PC-9 (cell line): ENCODE measurements around the gene MRGPRX2. TPM values are rescaled to one million over a fixed set of nuclear protein-coding genes. Genes with fewer than 3 reads are reported as not detected.

ENCODE experiments used
- BruUV-seq: library from RNA; stranded (reverse); fragments of 400-500 nt; replicated peaks from 2 replicates; lab custom pipeline; 2021; lab: Mats Ljungman, UMichigan
- CTCF ChIA-PET: fragments of 300-600 bp; sonication (Branson Sonifier 250); formaldehyde crosslinking; loops from one replicate; lab custom pipeline; 2022; ENCODE audit warnings: antibody characterized with exemption; lab: Charles Lee
- POLR2A ChIA-PET: fragments of 300-600 bp; sonication (Branson Sonifier 250); formaldehyde crosslinking; loops from one replicate; lab custom pipeline; 2022; ENCODE audit warnings: antibody characterized with exemption; ENCODE audit not compliant: unreplicated experiment; lab: Charles Lee
- DNase-seq, 2 experiments: peaks; one replicate each; pipeline versions ENCODE4 v3.0.0 to v3.0.0-alpha.2; 2015 to 2022; ENCODE audit warnings: mixed read lengths in 1 of 2
- H2AFZ ChIP-seq: fragments of 200-600 bp; sonication (generic); 2 replicates; pipeline ENCODE4 v1.8.1; 2017; ENCODE audit warnings: antibody characterized with exemption
- H3F3A ChIP-seq: fragments of 200-600 bp; sonication (generic); 2 replicates; pipeline ENCODE4 v1.8.1; 2017; ENCODE audit warnings: antibody characterized with exemption, mild to moderate bottlenecking, low read depth; ENCODE audit not compliant: insufficient read depth
- H3K27ac ChIP-seq: fragments of 200-600 bp; sonication (generic); 2 replicates; pipeline ENCODE4 v1.6.1; 2016; ENCODE audit warnings: mixed run types
- H3K27me3 ChIP-seq: fragments of 200-600 bp; sonication (generic); 2 replicates; pipeline ENCODE4 v1.6.1; 2016; ENCODE audit warnings: low read depth, mixed run types; ENCODE audit not compliant: insufficient read depth
- H3K36me3 ChIP-seq: fragments of 200-600 bp; sonication (generic); 2 replicates; pipeline ENCODE4 v1.6.1; 2016; ENCODE audit warnings: low read depth, mixed run types
- H3K4me1 ChIP-seq: fragments of 200-600 bp; sonication (generic); replicated peaks from 2 replicates; pipeline ENCODE4 v1.6.1; 2016; ENCODE audit warnings: mixed run types; ENCODE audit not compliant: insufficient read depth
- H3K4me2 ChIP-seq: fragments of 200-600 bp; sonication (generic); 2 replicates; pipeline ENCODE4 v1.6.1; 2017; ENCODE audit warnings: mixed run types
- H3K4me3 ChIP-seq: fragments of 200-600 bp; sonication (generic); 2 replicates; pipeline ENCODE4 v1.6.1; 2016; ENCODE audit warnings: mixed run types
- H3K79me2 ChIP-seq: fragments of 200-600 bp; sonication (generic); 2 replicates; pipeline ENCODE4 v1.6.1; 2017; ENCODE audit warnings: low read depth, mixed run types
- H3K9me2 ChIP-seq: fragments of 200-600 bp; sonication (generic); 2 replicates; pipeline ENCODE4 v1.8.1; 2017; ENCODE audit warnings: mild to moderate bottlenecking; ENCODE audit not compliant: insufficient read depth
- H3K9me3 ChIP-seq: fragments of 200-600 bp; sonication (generic); 2 replicates; pipeline ENCODE4 v1.8.1; 2016; ENCODE audit warnings: low read depth; ENCODE audit not compliant: insufficient read depth
- H4K20me1 ChIP-seq: fragments of 200-600 bp; sonication (generic); 2 replicates; pipeline ENCODE4 v1.8.1; 2017; ENCODE audit not compliant: insufficient read depth
- EZH2 ChIP-seq: fragments of 200-600 bp; sonication (generic); IDR thresholded peaks from 2 replicates; pipeline ENCODE4 v1.8.0; 2017; ENCODE audit warnings: antibody characterized with exemption, low read depth
- intact Hi-C: fragments of 100-400 bp; cut with micrococcal nuclease; formaldehyde crosslinking; loops from one replicate; pipeline ENCODE4 v1.10.0; 2022; ENCODE audit not compliant: unreplicated experiment
- total RNA-seq: library from RNA; stranded (reverse); gene quantifications from 2 replicates; pipeline ENCODE4 v1.2.3, GENCODE V29; 2021
- TF ChIP-seq, protein P1 (sequence below): fragments of 200-600 bp; sonication (generic); conservative IDR thresholded peaks from 2 replicates; pipeline ENCODE4 v1.6.1; 2017; ENCODE audit warnings: mixed run types, antibody characterized with exemption, mild to moderate bottlenecking, moderate library complexity

The MRGPRX2 gene
- total RNA-seq, 1 experiment from 2014 or later: not detected

DNA sequence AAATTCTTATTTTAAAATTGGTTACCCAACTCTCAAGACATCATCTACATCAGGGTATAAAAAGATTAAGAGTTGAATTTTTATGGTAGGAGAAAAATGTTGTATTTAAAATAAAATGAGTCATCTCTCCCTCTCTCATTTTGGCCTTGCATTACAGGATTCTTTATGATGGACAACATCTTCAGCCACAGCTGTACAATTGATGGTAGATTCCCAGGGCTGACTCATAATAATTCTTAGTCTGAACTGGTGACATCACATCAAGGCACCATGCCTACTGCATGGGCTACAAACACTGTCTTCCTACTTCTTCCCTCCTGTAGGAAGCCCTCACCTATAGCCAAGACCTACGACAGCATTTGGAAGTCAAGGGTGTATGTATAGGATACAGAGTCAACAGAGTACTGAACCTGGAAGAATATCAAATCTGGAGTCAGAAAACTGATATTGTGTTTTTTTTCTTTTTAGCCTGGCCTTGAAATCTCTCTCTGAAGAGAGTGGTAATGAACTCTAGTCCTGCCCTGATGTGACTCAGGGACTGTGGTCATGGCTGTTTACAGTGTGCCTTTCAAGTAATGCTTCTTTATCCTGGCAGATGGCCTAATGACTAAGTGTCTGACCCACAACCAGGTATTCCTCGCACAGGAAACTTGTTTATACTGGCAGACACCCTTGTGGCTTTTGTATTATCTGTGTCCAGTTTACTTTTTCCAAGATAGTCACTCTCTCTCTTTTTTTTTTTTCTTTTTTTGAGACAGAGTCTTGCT, 32.5 kb downstream of the MRGPRX2 start:
- CTCF ChIA-PET: no interaction called here
- peak overlapping the region; percentile 71 for H3K27ac ChIP-seq

DNA sequence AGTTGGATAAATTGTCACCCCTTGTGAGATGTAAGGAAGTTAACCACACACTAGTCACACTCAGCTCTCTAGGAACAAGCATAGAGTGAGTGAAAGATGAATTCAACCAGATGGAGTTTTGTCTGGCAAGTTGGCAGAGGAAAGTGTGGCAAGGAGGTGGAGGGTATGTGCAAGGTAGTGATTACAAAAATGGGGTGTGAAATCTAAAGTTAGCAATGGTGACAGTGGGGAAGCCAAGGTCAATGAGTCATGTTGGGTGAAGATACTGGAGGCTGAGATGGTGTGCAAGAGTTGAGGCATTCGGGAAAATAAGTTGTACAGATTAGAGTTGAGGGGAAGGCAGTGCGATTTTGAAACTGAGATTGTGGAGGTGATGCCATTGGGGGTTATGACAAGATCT, 33.7 kb downstream of the MRGPRX2 start:
- BruUV-seq: no TSS peak

More for the DNA sequence above, 32.5 kb downstream of the MRGPRX2 start:
- no peaks in the 10 kb centered on the region for H3K9me3 ChIP-seq
- peaks cover 20% of the 10 kb centered on the region for H3K4me1 ChIP-seq
- H2AFZ ChIP-seq: no peak overlapping the region
- peaks cover 22% of the 10 kb centered on the region for H3F3A ChIP-seq
- H3K9me2 ChIP-seq: no peaks in the 10 kb centered on the region
- H3K4me2 ChIP-seq: peak overlapping the region; percentile 21
- H3K79me2 ChIP-seq: no peaks in the 10 kb centered on the region
- no peaks in the 10 kb centered on the region for H3K36me3 ChIP-seq
- H4K20me1 ChIP-seq: no peaks in the 10 kb centered on the region
- DNase-seq: peak; percentile 60 to 94
- no TSS peak for BruUV-seq
- no peak overlapping the region for H3K4me3 ChIP-seq
- TF ChIP-seq, protein P1, sequence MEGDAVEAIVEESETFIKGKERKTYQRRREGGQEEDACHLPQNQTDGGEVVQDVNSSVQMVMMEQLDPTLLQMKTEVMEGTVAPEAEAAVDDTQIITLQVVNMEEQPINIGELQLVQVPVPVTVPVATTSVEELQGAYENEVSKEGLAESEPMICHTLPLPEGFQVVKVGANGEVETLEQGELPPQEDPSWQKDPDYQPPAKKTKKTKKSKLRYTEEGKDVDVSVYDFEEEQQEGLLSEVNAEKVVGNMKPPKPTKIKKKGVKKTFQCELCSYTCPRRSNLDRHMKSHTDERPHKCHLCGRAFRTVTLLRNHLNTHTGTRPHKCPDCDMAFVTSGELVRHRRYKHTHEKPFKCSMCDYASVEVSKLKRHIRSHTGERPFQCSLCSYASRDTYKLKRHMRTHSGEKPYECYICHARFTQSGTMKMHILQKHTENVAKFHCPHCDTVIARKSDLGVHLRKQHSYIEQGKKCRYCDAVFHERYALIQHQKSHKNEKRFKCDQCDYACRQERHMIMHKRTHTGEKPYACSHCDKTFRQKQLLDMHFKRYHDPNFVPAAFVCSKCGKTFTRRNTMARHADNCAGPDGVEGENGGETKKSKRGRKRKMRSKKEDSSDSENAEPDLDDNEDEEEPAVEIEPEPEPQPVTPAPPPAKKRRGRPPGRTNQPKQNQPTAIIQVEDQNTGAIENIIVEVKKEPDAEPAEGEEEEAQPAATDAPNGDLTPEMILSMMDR: no peak
- TF ChIP-seq EZH2: no peak
- POLR2A ChIA-PET: interaction anchor here (0.5 kb wide), 1 partner anchor 330 kb away, joined by 4 read pairs; no protein-coding TSS in a partner anchor
- intact Hi-C loops: loop anchor here (1.0 to 2.0 kb wide), 2 partner anchors 69 to 414 kb away; no protein-coding TSS in a partner anchor
- H3K27me3 ChIP-seq: peaks cover 47% of the 10 kb centered on the region

DNA sequence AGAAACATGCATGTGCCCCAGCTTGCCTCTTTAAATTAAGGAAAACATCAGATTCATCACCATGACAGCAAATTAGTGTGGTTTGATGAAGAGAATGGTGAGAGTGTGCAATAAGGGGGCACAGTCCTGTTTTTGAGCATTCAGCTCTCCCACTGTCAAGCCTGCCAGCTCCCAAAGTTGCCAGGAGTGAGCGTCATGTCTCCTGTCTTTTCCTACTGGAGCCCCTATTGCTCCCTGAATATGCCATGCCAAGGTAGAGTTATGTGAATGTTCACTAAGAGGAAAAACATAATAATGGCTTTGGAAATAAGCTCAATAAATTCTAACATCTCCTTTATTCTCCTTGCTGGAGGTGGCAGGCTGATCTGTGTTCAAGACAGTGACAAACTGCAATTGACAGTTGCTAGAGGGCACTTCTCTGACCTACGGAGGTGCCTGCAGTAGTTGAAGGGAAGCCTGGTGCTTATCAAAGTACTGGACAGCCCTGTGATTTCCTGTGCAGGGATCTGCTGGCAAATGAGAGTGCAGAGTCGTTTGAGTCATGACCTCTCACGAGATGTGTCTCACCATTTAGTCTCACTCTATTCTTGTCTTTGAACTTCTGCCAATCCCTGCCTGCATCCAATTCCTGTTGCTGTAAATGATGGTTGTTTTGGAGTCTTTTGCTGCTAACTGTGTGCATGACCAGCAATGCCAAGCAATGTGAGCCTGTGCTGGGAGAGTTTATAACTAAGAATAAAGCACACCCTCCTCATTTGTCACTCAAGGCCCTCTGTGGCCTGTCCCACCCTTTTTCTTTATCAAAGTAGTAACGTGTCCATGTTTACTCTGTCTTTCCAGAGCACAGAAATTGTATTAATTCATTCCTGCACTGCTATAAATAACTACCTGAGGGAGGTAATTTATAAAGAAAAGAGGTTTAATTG, 34.8 kb downstream of the MRGPRX2 start:
- Histone ChIP-seq H3K4me2 (no peak overlapping the region), H3K27me3 (peaks cover 63% of the 10 kb centered on the region), H3K4me1 (peaks cover 20% of the 10 kb centered on the region), H3K79me2 (no peaks in the 10 kb centered on the region), H3K36me3 (no peaks in the 10 kb centered on the region), H3F3A (peaks cover 22% of the 10 kb centered on the region), H4K20me1 (no peaks in the 10 kb centered on the region), H3K9me2 (no peaks in the 10 kb centered on the region), H3K27ac (no peak overlapping the region), H3K9me3 (no peaks in the 10 kb centered on the region), H2AFZ (no peak overlapping the region), H3K4me3 (no peak overlapping the region)
- ChIA-PET CTCF (no interaction called here), POLR2A (no interaction called here)
- TF ChIP-seq, protein P1: no peak
- TF ChIP-seq EZH2: no peak
- BruUV-seq: no TSS peak
- intact Hi-C loops: no loop called here
- DNase-seq: no peak

More for the DNA sequence above, 33.7 kb downstream of the MRGPRX2 start:
- no peaks in the 10 kb centered on the region for H3K9me2 ChIP-seq
- H4K20me1 ChIP-seq: no peaks in the 10 kb centered on the region
- H3K4me1 ChIP-seq: peaks cover 20% of the 10 kb centered on the region
- H3K4me2 ChIP-seq: no peak overlapping the region; the same call in 1 of the 2 replicates
- H3F3A ChIP-seq: peaks cover 22% of the 10 kb centered on the region
- POLR2A ChIA-PET: no interaction called here
- no peak for TF ChIP-seq EZH2
- TF ChIP-seq, protein P1: no peak
- H3K27me3 ChIP-seq: peaks cover 54% of the 10 kb centered on the region
- H3K36me3 ChIP-seq: no peaks in the 10 kb centered on the region
- intact Hi-C loops: no loop called here
- no peak overlapping the region for H3K4me3 ChIP-seq
- no peak overlapping the region for H3K27ac ChIP-seq
- H2AFZ ChIP-seq: no peak overlapping the region
- no peaks in the 10 kb centered on the region for H3K79me2 ChIP-seq
- H3K9me3 ChIP-seq: no peaks in the 10 kb centered on the region
- CTCF ChIA-PET: no interaction called here
- no peak for DNase-seq
